ENCODE data around the gene GNAL. TPM values are rescaled to one million over a fixed set of nuclear protein-coding genes. Genes with fewer than 3 reads are reported as not detected.

GNAL gene
- total and polyA plus RNA-seq, 2 of the 4 experiments (the other 2 are of a cell fraction) = 0.15 to 0.36 TPM

DNA sequence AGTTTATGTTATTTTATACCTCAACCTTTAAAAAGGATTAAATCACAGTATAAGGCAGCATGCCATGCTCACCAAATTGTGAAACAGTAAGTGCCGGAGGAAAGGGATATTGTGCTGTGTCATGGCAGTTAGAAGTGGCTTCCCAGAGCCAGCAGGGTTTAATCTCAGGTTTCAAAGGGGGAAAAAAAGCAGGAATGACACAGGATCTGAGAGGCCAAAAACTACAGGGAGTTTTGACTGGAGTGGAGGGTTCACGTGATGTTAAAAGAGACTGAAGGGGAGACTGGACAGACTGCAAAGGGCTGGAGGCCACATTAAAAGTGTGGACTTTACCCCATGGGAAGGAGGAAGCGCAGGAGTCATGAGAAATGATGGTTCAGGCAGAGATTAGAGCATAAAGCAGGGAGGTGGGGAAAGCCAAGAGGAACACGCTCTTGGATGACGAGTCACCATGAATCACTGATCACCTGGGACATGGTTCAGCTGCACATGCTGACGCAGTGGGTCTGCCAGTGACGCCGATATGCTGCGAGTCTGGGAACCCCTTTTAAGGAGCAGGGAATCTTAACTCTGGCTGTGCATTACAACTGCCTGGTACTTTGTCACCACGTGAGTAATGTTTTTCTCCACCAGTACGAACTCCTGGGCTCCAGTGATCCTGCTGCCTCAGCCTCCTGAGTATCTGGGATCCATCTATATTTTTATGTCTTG, 168.3 kb downstream of the GNAL start (continued):
- TF ChIP-seq RFX5 (IDR thresholded peaks at IDR 0.05; ENCODE audit: low read depth, low read length) (no peak), POLR2A (IDR thresholded peaks at IDR 0.05; ENCODE audit: low read depth, low read length) (peak; percentile 85), RAD21 (IDR thresholded peaks at IDR 0.05; ENCODE audit: low read length) (no peak; the same call in 1 of the 2 replicates)

DNA sequence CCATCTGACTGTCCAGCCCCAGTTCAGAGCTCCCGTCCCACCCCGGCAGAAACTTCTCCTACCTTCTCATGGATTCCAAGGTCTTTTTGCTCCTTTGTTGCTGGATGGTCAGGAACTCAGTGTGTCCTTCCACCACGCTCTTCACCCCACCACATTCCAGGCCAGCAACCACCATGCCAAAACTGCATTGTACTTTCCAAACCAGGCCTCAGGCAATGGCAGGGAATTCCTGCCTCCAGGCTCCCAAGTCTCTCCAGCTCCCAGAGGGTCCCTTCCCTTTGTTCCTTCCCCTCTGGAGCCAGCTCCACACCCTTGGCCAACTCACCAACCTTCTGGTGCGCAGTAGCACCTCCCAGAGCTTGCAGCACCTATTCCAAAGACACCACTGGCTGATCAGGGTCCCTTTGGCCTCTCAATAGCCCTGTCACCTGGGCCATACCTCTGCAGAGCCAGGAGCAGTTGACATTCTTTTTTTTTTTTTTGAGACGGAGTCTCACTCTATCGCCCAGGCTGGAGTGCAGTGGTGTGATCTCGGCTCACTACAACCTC, 170.3 kb downstream of the GNAL start:
- in situ Hi-C loops (cut with MboI; ENCODE audit: low sequenced_read_pairs) = loop anchor here (10.0 kb wide), 1 partner anchor 425 kb away; no protein-coding TSS in a partner anchor

More for the DNA sequence above, 170.3 kb downstream of the GNAL start:
- peak overlapping the region; percentile 26 to 52; a peak in 3 of 4 replicates for H4K8ac ChIP-seq (ENCODE audit: low read depth in 2 of 2, low read length in 2 of 2)
- H2BK5ac ChIP-seq (ENCODE audit: low read depth, low read length, poor library complexity, severe bottlenecking) = peak overlapping the region; percentile 99
- dilution Hi-C loops (cut with HindIII; ENCODE audit: low sequenced_read_pairs, unreplicated experiment) = no loop called here
- H2AK5ac ChIP-seq (ENCODE audit: low read depth, low read length) = peak overlapping the region; percentile 92
- H4K20me1 ChIP-seq (ENCODE audit: insufficient read depth, low read length) = no peaks in the 10 kb centered on the region
- peak overlapping the region; percentile 91 for H4K91ac ChIP-seq (ENCODE audit: insufficient read depth, low read depth, low read length)
- H3K27ac ChIP-seq (ENCODE audit: insufficient read depth, low read length) = peak overlapping the region; percentile 62
- peak overlapping the region; percentile 91 for H4K5ac ChIP-seq (ENCODE audit: low read depth, low read length)
- WGBS, 2 experiments (ENCODE audit: extremely low coverage in 2 of 2, insufficient read length in 1 of 2) = 67% methylated on average over 1 of the region's 7 CpGs; no CpG with 5 or more reads in 1 of the 2 experiments
- intact Hi-C loops (cut with micrococcal nuclease) = loop anchor here (10.0 kb wide), 1 partner anchor 85 kb away; no protein-coding TSS in a partner anchor
- H3K23ac ChIP-seq (ENCODE audit: low read depth, low read length) = 0 out of 2 replicates have a peak overlapping the region, but pooled peaks have one; percentile 39
- peak overlapping the region; percentile 91 for H2BK120ac ChIP-seq (ENCODE audit: low read depth, low read length)
- H2AK9ac ChIP-seq (replicated peaks; ENCODE audit: low read depth, low read length, poor library complexity) = no peak overlapping the region
- no peaks in the 10 kb centered on the region for H3K9me3 ChIP-seq (ENCODE audit: control insufficient read depth, insufficient read depth, low read length)
- peaks cover 21% of the 10 kb centered on the region for H3K4me1 ChIP-seq (ENCODE audit: control insufficient read depth, insufficient read depth, low read length)
- peak overlapping the region; percentile 57 for H2AFZ ChIP-seq (replicated peaks; ENCODE audit: low read length, poor library complexity)
- peak overlapping the region; percentile 95 for H2BK20ac ChIP-seq (ENCODE audit: low read depth, low read length)
- ChIA-PET CTCF (interaction anchor here (0.5 kb wide), 1 partner anchor 137 kb away, joined by 3 read pairs; no protein-coding TSS in a partner anchor), POLR2A (ENCODE audit: unreplicated experiment) (no interaction called here)
- no peak for ATAC-seq (ENCODE audit: low read depth)
- H3K9ac ChIP-seq (ENCODE audit: low read depth, low read length) = no peak overlapping the region; the same call in 1 of the 2 replicates
- DNase-seq = no peak
- no TSS peak for BruUV-seq (replicated peaks)
- peak overlapping the region; percentile 34 for H3K14ac ChIP-seq (replicated peaks; ENCODE audit: low read depth, low read length)
- peak overlapping the region; percentile 84; the same call in 2 of the 3 replicates for H2BK15ac ChIP-seq (ENCODE audit: low read depth, low read length)
- peak overlapping the region; percentile 83 for H3K4ac ChIP-seq (ENCODE audit: low read depth, low read length)
- no peak overlapping the region for H3K4me2 ChIP-seq (ENCODE audit: low read depth, low read length)
- peaks cover 10 to 17% of the 10 kb centered on the region in 2 experiments; a peak in 3 of 4 replicates for H3K79me1 ChIP-seq (ENCODE audit: low read depth in 1 of 2, low read length in 2 of 2)
- H3K9me1 ChIP-seq (ENCODE audit: insufficient read depth, low read length) = peaks cover 7% of the 10 kb centered on the region; the same call in 1 of the 2 replicates
- H3K36me3 ChIP-seq (ENCODE audit: control insufficient read depth, insufficient read depth, low read length) = no peaks in the 10 kb centered on the region
- TF ChIP-seq CEBPB (IDR thresholded peaks at IDR 0.05; ENCODE audit: low read depth, low read length) (no peak), BHLHE40 (IDR thresholded peaks at IDR 0.05; ENCODE audit: low read depth, low read length) (no peak), CTCF (conservative IDR thresholded peaks at IDR 0.05; ENCODE audit: low read depth, low read length) (no peak), POLR2A (IDR thresholded peaks at IDR 0.05; ENCODE audit: low read depth, low read length) (no peak), MXI1 (IDR thresholded peaks at IDR 0.05; ENCODE audit: borderline replicate concordance, low read depth, low read length) (no peak), MAZ (IDR thresholded peaks at IDR 0.05; ENCODE audit: borderline replicate concordance, low read depth, low read length) (no peak), RFX5 (IDR thresholded peaks at IDR 0.05; ENCODE audit: low read depth, low read length) (no peak)
- TF ChIP-seq, protein P1, sequence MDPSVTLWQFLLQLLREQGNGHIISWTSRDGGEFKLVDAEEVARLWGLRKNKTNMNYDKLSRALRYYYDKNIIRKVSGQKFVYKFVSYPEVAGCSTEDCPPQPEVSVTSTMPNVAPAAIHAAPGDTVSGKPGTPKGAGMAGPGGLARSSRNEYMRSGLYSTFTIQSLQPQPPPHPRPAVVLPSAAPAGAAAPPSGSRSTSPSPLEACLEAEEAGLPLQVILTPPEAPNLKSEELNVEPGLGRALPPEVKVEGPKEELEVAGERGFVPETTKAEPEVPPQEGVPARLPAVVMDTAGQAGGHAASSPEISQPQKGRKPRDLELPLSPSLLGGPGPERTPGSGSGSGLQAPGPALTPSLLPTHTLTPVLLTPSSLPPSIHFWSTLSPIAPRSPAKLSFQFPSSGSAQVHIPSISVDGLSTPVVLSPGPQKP (IDR thresholded peaks at IDR 0.05; ENCODE audit: borderline replicate concordance, low read depth, low read length) = no peak
- H3K27me3 ChIP-seq (ENCODE audit: control insufficient read depth, insufficient read depth, low read length) = no peaks in the 10 kb centered on the region
- H3K4me3 ChIP-seq (ENCODE audit: insufficient read depth, low read depth, low read length) = no peak overlapping the region
- no peak overlapping the region for H3K56ac ChIP-seq (ENCODE audit: extremely low read depth, insufficient read depth, low read length)
- peak overlapping the region; percentile 93 for H3K18ac ChIP-seq (ENCODE audit: low read depth, low read length)
